DMS79 treated with DMSO at 0.1 percent for 48 hours (cell line): ENCODE data around the gene GPR31.
"Not testable (repeated sequence)": the region's sequence is repeated elsewhere in the genome, so short reads cannot be mapped to it uniquely, and the experiment has no call there.

Source experiments
- DNase-seq: peaks from one replicate; lab custom pipeline; 2025; lab: John Stamatoyannopoulos, UW

Gene GPR31, protein sequence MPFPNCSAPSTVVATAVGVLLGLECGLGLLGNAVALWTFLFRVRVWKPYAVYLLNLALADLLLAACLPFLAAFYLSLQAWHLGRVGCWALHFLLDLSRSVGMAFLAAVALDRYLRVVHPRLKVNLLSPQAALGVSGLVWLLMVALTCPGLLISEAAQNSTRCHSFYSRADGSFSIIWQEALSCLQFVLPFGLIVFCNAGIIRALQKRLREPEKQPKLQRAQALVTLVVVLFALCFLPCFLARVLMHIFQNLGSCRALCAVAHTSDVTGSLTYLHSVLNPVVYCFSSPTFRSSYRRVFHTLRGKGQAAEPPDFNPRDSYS

DNA sequence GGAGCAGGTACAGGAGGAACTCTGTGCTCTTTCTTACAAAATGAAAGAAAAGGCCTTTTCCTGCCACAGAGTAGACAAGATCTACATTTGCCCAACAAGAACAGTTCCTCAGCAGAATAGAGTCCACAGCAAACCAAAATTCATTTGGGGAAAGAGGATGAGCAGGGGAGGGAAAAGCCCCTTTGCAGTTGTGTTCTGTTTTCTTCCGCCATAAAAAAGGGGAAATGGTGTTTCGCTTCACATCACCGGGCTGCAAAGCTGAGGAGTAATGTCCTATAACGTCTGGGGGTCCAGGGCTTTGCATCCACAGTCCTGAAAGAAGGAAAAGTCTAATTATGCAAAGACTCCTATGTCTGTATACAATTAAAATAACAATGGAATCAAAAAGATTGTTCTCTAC lies at the start of gene GPR31:
Gene GPR31 (minus strand): TSS at position 118 of the 400 bp plus-strand sequence. CDS start 149 bp downstream, outside the sequence.
- no peak for DNase-seq

DNA sequence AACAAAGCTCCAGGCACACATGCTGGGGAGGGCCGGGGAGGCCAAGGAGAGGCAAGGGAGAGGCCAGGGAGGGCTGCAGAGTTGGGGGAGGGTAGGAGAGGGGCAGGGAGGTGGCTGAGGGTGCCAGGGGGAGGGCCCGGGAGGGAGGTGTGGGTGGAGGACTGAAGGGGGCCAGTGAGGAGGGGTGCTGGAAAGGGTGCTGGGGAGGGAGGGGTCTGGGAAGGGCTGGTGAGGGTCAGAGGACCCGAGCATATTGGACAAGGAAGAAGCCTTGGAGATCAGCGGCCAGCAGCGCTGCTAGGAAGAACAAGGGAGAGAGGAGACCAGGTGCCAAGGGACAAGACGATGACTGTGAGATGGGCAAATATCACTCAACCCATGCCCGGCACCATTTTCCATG lies 49.7 kb upstream of the GPR31 start:
- DNase-seq: no peak

DNA sequence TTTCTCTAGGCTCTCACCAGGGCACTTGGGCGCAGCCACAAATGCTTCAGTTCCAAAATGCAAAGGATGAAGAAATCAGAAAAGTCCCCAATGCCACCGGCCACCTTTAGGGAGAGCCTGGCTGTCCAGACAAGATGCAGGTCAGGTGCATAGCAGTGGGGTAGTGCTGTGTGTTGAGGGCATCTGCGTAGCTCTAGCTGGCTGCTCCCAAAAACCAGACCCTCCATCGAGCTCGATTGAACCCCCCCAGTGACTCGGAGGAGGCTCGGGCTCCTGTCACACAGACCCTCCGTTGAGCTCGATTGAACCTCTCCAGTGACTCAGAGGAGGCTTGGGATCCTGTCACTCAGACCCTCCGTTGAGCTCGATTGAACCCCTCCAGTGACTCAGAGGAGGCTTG lies 47.5 kb upstream of the GPR31 start:
- DNase-seq: not testable (repeated sequence)

DNA sequence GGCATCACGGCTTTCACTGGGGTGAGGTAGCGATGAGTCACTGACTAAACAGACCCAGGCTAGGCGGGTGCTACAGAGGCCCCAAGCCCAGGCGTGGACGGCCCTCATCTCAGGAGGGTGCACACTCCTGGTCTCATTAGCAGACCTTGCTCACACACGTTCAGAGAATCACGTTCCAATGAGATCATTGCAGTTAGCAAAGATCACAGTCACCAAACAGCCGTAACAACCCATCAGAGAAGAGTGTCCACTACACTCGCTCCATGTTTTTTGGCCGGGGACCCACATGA lies 46.2 kb upstream of the GPR31 start:
- DNase-seq: not testable (repeated sequence)

DNA sequence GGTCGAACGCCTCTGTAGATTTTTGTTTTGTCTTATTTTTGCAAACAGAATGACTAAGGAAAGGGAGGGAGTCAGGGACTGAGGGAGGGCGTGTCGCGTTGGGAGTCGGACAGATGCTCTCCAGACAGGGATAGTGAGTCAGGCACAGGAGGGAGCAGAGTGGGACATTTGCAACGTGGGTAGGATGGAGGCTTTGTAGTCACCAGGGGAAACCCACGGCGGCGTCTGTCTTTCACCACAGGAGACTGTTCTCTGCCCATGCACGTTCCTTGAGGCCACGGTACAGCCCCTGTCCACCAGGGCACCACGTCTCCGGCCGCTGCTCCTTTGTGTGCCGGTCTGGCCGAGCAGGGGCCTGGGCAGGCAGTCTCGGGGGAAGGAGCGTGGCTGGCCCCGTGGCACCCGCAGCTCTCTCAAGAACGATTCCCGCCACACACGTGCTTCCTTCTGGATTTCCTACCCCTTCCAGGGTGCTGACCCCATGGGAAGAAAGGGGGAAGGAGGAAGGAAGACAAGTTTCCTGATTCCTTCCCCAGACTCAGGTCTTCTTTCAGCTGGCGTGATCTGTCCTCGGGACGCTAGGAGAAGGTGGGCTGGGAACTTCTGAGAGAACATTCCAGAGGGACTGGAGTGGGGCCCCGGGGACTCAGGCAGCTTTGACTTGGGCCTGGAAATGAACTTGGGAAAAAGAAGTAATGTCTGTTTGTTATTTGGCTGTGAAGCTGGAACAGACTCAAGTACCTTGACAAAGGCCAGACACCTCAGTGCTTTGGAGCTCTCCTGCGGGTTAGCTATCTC lies 45.7 kb upstream of the GPR31 start:
- not testable (repeated sequence) for DNase-seq

DNA sequence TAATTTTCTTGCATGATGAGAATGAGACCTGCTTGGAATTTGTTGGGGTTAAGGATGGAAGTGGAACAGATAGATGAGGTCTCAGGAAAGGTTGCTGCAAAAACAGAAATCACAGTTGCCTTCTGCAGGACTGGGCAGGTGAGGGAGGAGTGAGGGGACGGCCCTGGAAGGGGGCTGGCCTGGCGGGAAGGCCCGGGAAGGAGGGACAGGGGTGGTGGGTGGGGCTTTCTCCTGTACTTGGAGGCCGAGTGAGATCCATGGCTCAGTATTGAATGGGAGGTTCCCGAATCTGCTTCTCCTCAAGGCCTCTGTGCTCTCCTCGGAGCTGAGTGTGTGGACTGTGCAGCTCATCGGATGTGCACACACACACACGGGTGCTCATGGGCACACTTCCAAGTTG lies 44.8 kb upstream of the GPR31 start:
- not testable (repeated sequence) for DNase-seq

DNA sequence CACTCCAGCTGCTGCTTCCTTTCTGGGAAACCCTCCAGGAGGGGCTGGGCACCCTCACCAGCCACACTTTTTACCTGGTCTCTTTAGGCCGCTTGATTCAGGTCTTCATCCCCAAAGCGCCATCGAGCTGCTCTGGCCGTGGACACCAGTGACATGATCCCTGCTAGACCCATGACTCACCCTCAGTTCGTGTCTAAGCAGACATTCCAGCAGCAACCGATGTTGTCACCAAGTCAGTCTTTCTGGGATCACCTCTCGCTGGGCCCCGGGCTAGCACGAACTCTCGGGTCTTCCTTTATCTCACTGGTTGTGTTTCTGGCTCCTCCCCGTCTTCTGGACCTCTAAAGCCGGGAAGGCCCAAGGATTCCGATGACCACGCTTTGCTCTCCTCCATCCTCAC lies 43.0 kb upstream of the GPR31 start:
- no peak for DNase-seq

DNA sequence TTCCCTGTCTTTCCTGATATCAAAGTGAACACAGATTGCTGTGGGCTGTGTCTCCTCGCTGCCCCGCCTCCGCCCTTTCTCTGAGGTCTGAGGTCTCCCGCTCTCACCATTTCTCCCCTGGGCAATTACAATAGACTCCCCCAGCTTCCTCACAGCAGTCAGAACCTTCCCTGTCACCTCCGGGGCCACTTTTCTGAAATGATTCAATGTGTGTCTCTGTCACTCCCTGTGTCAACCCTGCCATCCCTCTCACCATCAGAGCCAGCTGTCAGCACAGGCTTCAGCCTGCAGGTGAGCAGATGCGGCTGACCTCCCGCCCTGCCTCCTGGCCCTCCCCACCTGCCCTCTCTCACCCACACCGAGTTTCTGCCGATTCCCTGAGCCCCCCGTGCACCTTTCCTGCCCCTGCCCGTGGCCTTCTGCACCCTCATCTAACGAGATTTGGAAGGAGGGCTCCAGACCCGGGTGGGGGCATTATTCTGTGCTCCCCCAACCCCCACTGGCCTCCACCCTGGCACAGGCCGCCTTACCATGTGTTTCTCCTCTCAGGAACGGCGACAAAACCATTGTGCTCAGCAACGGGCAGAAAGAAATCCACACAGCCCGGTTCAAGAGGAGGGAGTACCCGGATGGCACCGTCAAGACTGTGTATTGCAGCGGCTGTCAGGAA lies 38.3 kb upstream of the GPR31 start:
- not testable (repeated sequence) for DNase-seq

DNA sequence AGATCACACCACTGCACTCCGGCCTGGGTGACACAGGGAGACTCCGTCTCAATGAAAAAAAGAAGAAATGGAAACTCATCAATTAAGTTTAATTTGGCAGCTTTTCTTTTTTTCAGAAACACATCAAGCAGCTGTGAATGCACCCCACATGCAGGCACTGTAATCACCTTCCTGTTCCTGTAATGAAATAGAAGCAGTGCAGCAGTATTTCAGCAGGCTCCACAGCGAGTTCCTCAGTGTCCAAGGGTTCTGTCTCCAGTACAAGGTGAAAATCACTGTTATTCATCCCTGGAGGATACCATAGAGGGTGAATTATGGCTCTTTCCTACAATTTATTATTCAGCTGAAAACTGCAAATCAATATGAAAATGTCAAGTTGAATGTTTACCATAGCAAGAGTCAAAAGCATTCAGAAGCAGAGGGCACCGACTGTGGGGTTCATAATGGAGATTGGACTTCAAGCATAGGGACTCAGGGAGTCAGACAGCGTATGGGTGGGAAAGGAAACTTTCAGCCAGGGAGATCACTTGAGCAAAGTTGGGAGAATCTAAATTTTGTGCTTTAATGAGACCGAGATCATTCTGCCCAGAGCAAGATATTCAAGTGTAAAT lies 35.8 kb upstream of the GPR31 start:
- not testable (repeated sequence) for DNase-seq

DNA sequence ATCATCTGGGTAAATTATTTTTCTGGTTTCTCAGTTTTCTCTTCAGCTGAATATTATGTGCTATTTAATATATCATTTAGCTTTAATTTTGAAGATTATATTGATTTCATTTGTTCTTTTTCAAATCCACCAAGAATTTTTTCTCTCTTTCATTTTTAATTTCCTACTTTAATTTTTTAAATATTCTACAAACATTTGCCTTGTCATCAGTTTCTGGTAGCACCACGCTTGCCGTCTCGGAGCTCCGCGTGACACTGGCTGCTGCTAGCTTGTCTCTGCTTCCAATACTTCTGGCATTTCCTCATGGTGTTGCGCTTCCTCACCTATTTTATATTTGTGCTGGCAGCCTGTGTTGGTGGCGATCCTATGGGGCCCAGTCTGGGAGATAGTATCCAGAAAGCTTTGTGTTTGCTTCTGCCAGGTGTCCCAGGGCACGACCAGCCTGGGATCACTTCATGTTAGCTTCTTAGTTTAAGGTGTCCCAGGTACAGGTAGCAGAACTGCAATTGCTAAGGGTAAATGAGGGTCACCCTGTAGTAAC lies 33.3 kb upstream of the GPR31 start:
- not testable (repeated sequence) for DNase-seq

DNA sequence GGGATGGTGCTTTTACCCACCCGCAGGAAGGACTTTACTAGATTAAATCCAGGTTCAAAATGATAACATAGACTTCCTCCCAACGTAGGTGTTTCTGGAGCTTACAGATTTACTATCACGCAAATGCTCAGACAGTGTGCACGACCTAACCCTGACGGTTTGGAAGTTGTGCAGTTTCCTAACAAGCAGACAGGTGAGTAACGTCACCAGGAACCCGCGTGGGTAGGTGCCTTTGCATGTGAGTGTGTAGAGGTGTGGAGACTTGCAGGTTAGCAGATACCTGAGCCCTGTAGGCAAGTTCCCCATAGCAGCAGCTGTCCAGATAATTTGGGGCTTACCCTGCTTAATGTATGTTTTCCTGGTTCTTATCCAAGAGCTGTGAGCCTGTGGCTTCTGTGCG lies 29.5 kb upstream of the GPR31 start:
- DNase-seq: not testable (repeated sequence)

DNA sequence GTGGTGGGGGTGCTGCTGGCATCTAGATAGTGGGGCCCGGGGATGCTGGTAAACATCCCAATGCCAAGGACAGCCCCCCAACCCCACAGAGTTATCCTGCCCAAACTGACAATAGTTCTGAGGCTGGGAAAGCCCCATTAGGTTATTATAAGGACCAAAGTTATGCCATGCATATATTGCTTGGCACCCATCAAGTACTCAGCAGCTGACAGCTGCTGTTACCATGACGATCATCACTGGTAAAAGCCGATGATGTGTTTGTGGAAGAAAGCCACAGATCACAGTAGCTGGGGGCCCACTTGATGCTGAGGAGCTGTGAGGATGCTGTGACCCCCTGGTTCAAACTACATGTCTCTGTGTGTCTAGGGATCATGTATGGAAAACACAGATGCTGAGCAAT lies 27.3 kb upstream of the GPR31 start:
- DNase-seq: not testable (repeated sequence)

DNA sequence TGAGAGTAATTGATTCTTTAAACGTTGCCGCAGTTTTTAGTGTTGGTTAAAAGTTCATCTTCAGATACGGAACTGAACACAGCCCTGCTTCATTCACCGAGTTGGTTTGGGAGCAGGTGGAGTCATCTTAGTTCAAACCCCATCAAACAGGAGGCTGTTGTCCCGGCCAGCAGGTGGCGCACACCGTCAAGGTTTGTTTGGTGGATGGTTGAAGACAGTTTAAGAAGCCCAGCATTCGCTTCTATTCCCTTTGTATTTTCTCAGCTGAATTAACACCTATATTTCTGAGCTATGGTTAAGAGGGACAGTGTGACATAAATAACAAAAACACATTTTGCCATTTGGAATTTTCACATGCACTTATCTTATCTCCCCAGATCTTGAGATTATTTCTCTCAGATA lies 25.1 kb upstream of the GPR31 start:
- not testable (repeated sequence) for DNase-seq

DNA sequence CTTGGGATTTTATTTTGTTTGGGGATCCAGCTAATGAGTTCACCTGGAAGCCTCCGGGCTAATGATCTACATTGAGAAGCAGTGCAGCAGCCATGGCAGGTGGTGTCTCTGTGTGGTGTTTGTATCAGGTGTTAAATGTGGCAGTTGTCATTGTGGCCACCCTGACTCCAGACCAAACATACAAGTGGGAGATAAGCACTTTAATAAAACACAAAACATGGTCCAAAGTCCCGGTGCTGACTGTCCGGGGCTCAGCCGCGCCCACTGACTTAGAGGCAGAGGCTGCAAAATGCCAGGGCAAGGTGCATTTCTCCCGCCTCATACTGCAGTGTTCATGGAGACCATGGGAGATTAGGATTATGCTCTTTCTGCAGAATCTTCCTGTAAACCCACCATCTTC lies 23.6 kb upstream of the GPR31 start:
- not testable (repeated sequence) for DNase-seq

DNA sequence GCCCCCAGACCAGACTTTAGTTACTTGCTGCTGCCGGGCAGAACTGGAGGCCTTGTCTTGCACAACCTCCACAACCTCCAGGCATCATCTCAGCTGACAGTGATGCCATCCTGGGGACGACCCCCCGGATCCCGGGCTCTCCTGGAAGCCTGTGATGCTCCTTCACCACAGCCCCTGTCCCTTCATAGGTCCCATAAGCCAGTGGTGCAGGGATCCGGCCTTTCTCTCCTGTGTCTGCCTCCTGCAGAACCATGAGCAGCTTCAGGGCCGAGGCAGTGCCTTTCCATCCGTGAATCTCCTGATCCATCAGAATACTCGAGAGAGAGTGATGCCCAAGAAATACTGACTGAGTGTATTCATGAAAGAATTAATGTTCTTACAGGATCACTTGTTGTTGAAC lies 22.3 kb upstream of the GPR31 start:
- not testable (repeated sequence) for DNase-seq

DNA sequence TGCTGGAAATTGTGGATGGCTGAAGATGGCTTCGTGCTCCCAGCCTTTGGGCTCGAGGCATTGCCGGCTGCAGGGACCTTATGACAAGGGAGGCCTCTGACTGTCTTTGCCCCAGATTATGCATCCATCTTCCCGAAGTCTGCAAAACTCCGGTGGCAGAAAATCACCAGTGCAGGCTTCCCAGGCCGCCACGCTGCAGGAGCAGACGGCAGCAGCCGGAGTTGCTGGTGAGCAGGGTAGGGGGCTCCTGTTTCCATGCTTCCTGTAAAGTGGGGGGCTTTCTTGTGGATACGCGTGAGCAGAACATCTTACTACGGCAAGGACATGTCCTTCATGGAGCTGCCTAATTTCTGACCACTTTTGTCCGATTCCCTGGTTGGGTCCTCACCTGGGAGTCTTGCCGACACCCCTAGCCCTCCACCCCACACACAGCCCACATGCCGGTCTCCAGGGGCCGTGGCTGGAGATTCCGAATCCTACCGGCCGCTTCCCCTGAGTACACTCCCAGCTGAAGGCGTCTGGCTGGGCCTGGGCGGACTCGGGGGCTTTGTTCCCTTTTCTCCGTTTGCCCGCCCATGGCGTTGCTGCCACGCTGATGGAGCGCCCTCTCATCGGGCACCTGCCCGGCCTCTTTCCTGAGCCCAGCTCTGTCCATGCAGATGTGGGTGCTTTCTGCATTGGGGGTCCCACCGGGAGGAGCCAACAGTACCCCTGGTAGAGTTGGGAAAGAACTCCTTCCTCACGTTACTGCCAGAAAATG lies 21.3 kb upstream of the GPR31 start:
- DNase-seq: not testable (repeated sequence)

DNA sequence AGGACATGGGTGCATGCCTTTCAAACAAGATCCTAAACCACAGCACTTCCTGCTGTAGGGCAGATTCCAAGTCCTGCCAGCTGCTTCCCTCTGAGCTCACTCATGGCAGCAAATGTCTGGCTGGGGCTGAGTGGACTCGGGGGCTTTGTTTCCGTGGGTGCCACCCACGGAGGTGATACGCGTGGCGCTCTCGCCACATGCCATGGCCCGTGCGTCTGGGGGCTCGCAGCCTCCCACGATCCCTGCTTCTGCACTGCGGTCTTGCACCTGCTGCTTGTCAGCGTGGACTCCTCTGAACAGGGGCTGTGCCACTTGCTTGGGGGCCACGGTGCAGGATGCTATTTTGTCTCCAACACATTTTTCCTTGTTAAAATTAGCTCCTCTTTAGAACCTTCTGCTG lies 19.5 kb upstream of the GPR31 start:
- DNase-seq: not testable (repeated sequence)

DNA sequence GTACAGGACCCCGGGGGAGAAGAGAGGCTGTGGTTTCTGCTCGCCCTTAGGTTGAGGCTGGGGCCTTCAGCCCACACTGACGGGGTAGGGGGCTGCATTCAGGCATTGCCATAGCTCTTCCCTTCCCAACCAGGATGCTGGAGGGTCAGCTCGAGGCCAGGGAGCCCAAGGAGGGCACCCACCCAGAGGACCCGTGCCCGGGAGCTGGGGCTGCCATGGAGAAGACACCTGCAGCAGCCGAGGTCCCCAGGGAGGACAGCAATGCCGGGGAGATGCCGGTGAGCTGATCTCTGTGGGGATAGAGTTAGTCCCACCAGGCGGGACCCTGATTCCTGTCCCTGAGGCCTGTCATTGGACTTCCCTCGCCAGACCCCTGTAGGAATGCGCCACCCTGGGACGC lies 14.2 kb upstream of the GPR31 start:
- not testable (repeated sequence) for DNase-seq

DNA sequence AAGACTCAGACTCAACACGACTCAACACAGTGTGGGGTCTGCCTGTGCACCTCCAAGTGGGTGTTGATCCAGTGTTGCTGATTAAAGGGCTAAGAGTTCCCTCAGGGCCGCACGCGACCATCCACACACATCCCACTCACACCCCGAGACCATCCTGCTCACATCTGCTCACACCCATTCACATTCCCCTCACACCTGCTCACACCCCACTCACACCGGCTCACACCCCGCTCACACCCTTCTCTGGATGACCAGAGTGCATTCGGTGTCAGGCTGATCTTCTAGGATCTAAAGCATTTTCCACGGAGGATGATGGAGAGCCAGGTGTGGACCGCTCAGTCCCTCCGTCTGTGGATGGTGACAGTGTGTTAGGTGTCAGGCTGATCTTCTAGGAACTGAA lies 13.5 kb upstream of the GPR31 start:
- not testable (repeated sequence) for DNase-seq

DNA sequence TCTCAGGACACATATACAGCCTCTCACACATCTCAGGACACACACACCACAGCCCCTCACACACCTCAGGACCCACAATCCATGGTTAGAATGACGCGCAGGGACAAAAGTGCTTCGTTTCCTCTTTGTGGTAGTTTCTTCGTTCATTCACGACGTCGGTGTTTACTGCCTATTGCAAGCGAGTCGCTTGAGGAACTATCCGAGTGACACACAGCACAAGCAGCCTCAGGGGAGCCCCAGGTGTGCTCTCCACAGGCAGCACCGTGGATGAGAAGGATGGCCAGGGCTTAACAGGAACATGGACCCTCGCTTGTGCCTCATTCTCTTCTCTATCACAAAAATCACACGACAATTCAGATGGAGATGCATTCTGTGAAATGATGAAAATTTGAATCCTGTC lies 12.1 kb upstream of the GPR31 start:
- DNase-seq: not testable (repeated sequence)

DNA sequence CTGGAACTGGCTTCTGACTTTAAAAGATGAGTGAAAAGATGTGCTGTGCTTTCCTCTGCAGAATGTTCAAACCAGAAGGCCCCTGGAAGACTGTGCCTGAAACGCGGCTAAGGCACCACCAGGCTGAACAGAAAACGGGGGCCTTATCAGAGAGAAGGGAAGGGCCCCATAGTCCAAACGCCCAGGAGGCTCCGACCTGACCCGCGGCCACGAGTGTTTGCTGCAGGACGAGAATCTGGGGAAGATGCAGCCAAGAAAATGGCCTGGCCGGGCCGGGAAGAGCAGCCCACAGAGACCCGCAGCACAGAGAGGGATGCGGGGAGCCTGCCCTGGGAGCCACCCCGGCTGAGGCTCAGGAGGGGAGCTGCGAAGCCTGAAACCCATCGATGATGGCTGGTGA lies 10.5 kb upstream of the GPR31 start:
- not testable (repeated sequence) for DNase-seq
